HG03139 (cell line): ENCODE data around the gene GABARAPL2.
"Not testable (repeated sequence)": the region's sequence is repeated elsewhere in the genome, so short reads cannot be mapped to it uniquely, and the experiment has no call there.

ENCODE experiments used
- ATAC-seq: cut with Tn5 transposase; IDR thresholded peaks from one replicate; pipeline ENCODE4 v1.9.1; 2021; ENCODE audit not compliant: unreplicated experiment

Gene GABARAPL2, protein sequence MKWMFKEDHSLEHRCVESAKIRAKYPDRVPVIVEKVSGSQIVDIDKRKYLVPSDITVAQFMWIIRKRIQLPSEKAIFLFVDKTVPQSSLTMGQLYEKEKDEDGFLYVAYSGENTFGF

DNA sequence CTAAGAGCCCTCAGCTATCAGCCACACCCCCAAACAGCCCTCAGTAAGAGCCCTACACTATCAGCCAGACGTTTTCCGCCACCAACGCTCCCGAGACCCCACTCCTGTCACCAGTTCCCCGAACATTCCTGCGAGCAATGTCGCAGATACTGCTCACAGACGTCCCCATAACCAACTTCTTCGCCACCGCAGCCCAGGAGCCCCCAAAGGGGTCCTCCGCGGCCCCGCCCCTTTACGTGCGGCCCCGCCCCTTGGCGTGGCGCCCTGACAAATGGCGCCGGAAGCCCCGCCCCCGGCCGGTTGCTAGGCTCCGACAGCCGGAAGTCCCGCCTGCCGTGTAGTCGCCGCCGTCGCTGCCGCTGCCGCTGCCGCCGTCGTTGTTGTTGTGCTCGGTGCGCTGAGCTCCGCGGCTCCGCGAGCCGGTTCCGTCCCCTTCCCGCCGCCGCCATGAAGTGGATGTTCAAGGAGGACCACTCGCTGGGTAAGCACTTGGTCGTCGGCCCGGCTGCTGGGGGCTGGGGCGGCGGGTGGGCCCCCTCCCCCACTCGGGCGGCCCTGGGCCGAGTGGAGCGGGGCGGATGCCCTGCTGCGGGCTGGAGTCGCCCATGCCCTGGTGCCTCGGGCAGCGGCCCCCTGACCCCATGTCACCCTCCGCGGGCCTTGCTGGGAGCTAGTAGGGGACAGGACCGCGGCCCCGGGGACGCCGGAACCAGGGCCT is at the start of gene GABARAPL2:
TSS of gene GABARAPL2 (plus strand) at position 340 of the 718 bp plus-strand sequence. CDS start at position 448, 108 bp downstream.
- peak; percentile 66 for ATAC-seq

GRCh38 chr16:75519175-75519574 is 47.0 kb upstream of the GABARAPL2 start:
- no peak for ATAC-seq

DNA sequence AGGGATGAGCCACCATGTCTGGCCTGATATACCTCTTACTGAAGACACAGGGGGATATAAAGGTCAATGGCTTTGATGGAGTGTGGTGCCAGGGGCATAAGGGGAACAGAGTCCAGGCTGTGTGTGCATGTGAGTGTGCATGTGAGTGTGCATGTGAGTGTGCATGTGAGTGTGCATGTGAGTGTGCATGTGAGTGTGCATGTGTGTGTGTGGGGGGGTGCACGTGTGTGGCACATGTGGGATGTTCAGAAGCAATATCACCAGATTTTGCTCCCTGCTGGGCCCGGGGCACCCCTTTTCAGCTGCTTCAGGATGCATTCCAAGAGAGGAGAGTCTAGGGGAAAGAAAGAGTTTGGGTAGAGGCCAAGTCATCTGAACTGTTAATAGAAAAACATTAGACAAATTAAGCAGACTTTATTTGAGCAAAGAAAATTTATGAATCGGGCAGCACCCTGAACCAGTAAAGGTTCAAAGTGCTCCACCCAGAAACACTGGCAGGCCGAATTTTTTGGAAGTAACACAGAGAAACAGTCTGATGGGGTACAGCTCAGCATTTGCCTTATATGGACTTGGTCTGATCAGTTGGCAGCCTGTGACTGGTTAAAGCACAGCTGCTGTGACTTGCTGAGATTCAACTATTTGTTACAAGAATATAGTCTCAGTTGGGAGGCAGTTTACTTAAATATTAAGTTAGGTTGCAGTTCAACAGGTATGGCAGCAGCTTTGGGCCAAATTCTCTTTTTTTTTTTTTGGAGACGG is 40.0 kb upstream of the GABARAPL2 start:
- ATAC-seq = no peak

DNA sequence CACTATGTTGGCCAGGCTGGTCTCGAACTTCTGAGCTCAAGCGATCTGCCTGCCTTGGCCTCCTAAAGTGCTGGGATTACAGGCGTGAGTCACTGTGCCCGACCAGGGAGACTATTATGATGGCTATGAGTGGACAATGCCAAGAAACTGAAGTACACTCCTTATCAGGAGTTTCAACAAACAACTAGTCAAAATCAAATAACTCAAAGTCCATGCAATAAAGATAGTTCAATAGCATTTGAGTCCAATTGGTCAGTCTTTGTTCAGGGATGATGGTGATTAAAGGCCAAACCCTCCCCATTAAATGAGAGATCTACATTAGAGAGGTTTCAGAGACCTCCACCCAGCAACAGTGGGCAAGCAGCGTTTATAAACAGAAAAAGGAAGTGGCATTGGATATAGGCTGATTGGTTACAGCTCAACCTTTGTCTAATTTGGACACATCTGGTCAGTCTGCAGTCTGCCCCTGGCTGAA is 38.3 kb upstream of the GABARAPL2 start:
- ATAC-seq = no peak

DNA sequence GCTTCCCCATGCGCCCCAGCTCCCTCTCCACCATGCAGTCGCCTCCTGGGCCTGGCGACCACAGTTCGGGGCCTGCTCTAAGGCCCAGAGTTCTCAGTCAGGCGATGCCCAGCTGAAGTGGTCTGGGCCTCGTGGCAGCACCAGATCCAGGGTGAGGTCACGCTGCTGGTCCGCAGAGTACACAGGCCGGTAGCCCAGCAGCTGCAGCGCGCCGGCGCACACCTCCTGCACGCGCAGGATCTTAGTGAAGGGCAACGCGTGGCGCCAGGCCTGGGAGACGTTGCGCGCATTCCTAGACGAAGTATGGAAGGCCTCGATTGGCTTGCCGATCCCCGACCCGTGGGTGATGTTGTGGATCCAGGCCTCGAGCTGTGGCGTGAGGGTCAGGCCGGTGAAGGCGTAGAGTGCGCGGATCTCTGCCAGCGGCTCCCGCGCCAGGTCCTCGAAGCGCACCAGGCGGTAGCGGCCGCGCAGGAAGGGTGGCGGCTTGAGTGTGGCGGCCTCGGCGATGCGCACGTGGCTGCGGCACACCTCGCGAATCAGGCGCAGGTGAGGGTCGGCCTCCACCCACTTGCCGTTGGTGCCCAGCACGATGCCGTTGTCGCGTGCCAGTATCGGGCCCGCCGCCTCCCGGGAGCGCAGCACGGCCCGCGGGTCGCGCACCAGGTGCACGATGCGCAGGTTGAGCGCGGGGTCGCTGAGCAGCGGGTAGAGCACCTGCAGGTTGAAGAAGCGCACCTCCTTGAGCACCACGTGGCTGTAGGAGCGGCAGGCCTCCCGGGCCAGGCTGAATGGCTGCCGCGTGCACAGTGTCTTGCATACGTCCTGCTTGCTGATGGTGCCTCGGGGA is 36.9 kb upstream of the GABARAPL2 start:
- ATAC-seq = no peak

DNA sequence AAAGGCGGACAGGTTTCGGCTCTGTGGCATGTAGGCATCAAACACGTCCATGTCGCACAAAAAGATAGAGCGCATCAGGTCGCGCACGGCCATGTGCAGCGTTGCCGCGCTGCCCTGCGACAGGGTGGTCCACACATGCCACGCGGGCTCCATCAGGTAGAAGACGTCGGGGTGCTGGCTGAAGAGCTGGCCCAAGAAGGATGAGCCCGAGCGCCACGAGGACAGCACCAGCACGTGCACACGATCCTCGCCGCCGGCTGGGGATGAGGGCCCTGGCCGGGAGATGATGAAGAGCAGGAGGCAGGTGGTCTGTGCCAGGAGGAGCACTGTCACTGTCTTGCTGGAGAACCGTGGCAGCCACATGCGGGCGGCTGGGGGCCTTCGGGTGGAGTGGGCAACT is 36.2 kb upstream of the GABARAPL2 start:
- ATAC-seq = no peak

DNA sequence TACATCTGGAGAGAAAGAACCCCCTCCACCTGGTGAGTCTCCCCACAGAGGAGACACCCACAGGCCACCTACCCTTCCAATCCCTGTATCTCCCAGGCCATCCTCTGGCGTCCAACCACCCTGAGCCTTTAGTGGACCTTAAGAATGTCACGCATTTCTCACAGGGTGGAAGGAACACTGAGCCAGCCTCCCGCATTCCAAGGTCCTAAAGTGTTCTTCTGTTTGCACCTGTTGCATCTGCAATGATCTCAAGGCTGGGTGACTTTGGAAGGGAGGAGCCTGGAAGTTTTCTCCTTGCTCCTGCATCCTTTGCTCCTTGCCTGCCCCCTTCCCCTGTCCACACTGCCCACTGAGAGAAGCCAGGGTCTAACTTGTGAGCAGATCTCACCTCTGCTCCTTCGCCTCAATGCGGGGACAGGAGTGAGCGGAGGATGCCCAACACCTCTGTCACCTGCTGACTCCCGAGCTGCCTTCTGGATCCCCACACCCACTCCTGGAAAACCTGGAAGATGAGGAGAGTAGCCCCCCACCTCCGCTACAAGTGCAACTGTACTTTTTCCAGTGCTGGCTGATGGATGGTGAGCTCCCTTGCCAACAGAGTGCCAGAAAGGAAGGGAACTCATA is 33.9 kb upstream of the GABARAPL2 start:
- ATAC-seq = no peak

DNA sequence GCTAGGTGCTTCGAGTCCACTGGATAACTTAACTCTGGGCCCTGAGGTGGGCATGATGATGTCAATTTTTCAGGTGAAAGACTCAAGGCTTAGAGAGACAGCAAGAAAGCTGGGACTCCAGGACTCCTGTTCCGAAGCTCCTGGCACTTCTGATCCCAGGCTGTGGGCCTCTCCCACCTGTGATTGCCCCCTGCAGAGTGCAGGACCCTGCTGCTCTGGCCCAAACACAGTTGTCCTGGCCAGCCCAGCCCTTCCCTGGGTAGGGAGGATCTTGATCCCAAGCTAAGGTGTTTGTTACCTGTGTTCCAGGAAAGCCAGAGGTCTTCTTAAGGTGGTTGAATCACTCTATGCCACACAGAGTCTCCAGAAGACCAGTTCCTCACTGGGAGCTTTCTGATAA is 33.4 kb upstream of the GABARAPL2 start:
- no peak for ATAC-seq

DNA sequence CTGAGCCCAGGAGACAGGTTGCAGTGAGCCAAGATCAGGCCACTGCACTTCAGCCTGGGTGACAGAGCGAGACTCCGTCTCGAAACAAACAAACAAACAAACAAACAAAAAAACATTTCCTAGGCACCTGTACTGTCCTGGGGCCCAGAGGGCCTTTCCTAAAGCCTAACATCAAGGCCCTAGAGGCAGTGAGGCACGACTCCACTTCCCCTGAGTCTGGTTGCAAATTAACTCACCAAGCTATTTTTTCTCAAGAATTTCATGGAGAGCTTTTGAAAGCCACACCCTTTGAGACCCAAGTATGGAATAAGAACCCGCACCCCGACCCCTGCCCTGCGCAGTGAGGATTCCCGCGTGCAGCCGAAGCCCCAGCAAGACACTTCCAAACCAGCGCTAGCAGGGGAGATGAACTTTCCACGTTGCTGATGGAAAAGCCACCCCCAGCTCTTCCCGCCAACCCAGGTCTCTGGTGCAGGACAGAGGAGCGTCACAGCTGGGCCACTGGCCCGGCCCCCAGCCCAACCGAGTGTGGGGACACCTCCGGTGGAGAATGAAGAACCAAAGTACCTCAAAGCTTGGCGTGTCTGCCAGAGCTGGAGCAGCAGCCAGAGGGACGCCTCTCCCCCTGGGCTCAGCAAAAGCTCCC is 31.5 kb upstream of the GABARAPL2 start:
- no peak for ATAC-seq

DNA sequence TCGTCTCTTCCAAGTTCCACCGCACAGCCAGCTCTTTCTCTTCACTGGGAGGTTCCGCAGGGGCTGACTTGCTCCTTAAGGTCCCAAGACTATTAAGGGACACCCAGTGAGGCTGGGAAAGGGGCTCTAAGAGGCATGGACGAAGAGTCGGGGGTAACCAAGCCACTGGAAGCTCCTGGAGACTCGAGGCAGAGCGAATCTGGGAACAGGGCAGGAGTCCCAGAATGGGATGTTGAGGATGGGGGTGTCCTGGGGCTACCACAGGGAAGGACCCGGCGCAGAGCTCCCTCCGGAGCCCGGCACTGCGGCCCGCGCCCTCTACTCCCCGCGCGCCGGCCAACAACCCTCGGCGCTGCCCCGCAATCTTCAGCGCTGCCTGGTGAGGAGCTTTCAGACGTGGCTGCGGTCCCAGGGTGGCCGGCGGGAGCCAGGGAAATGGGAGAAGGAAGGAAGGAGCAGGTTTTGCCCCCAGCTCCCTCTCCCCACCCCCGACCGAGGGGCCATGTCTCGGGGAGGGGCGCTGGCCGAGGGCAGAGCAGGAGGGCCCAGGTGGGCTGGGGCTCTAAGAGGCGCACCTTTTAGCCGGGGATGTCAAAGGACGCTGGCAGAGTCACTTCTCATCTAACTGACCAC is 30.9 kb upstream of the GABARAPL2 start:
- ATAC-seq = no peak

DNA sequence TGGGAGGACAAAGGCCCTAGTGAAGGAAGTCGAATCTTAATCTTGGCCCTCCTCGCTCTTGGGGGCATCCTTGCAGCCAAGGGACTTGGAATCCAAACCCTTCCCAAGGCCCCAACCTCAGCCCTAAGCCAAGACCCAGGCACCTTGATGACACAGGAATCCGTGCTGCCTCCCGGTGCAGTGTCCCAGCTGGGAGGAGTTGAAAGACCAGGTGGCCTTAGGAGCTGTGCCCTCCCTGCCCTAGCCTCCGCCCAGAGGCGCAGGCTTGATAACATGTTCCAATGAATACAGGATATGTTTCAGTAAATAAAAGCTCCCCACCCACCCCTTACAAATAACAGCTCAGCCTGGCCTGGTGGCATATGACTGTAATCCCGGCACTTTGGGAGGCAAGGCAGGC is 30.3 kb upstream of the GABARAPL2 start, which contains the start of gene CHST5:
TSS of gene CHST5 (minus strand) at position 208 of the 400 bp plus-strand sequence. CDS start 5,724 bp downstream, outside the sequence.
- no peak for ATAC-seq

DNA sequence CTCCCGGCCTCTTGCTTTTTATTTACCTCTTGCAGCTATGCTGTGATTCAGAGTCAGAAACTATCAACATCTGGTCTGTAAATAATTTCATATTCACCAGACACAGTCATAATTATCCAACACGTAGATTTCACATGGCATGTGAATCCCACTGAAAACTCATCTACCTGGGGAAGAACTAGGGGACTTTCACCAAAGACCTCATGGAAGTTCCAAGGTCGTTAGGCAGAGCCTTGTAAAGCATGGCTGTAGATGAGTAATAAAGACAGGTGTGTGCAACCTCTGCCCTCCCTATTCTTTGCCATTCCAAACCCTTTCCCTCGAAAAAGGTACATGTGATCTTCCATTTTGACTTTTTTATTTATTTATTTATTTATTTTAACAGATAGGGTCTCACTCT is 28.4 kb upstream of the GABARAPL2 start:
- no peak for ATAC-seq

DNA sequence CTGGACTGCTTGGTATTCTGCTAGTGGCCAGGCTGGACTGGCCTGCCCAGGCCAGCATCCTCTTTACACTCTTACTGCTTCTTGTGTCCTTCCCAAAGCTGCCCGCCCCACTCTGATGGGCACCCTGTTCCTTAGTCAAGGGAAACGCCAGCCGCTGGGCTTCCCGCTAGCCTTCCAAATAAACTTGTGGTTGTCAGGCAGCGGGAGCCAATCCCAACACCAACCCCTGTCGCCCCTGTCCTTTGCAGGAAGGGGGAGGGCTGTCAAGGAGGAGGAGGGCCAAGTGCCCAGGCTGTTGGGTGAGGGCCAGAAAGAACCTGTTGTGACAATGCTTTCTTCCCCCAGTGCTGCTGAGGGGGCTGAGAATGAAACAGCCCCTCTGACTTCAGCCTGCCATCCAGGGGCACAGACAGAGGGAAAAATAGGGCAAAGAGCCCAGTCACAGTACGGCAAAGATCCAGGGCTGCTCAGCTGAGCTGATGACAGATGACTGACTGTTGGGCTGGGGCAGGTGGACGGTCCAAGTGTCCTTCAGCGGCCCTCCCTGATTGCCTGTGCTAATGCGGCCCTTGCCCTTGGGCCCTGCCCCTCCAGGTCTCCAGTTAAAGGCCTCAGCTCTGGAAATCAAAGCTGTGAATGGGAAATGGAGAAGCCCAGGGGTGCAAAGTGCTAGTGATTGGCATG is 27.2 kb upstream of the GABARAPL2 start:
- ATAC-seq = not testable (repeated sequence)

DNA sequence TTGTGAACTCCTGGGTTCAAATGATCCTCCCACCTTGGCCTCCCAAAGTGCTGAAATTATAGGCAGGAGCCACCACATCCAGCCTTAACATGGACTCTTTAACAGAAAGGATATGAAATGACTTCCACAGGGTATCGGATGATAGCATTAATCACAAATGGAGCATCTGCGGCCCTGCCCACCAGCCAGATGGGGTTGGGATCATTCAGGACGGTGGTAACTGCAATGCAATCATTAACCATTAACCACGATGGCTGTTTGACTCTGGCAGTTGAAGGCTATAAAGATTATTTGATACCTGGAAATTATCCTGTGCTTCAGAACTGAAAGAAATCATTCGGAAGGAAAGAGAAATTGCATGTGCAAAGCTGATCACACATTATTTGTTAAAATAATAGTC is 24.9 kb upstream of the GABARAPL2 start:
- no peak for ATAC-seq

- not testable (repeated sequence) for ATAC-seq
Observed at GRCh38 chr16:75542462-75542861, 23.7 kb upstream of the GABARAPL2 start.

- ATAC-seq = not testable (repeated sequence)
Observed at GRCh38 chr16:75545879-75546278, 20.3 kb upstream of the GABARAPL2 start.

GRCh38 chr16:75546293-75546692 is 19.9 kb upstream of the GABARAPL2 start:
- ATAC-seq = no peak

- ATAC-seq = not testable (repeated sequence)
Observed at GRCh38 chr16:75548456-75548855, 17.7 kb upstream of the GABARAPL2 start.

- peak; percentile 76 for ATAC-seq
Observed at GRCh38 chr16:75550211-75550662, 15.9 kb upstream of the GABARAPL2 start.
